H9 (cell line): Measurements from ENCODE around the gene BAZ2A. TPM values are rescaled to one million over a fixed set of nuclear protein-coding genes. Genes with fewer than 3 reads are reported as not detected.

Experiments
- DNase-seq: peaks from one replicate; pipeline ENCODE4 v3.0.0-alpha.2; 2017
- H2AFZ ChIP-seq: one replicate; pipeline ENCODE4 v1.6.1; 2013; ENCODE audit warnings: mild to moderate bottlenecking, low read length, control low read depth, moderate library complexity
- H2AK5ac ChIP-seq: 2 replicates; pipeline ENCODE4 v1.6.1; 2013; ENCODE audit warnings: low read length, control low read depth, mixed read lengths; ENCODE audit not compliant: insufficient read length
- H2BK120ac ChIP-seq: one replicate; pipeline ENCODE4 v1.6.1; 2013; ENCODE audit warnings: low read depth, mild to moderate bottlenecking, low read length, control low read depth, inconsistent platforms; ENCODE audit not compliant: poor library complexity, severe bottlenecking
- H2BK12ac ChIP-seq: 2 replicates; pipeline ENCODE4 v1.6.1; 2013; ENCODE audit warnings: low read length, control low read depth, mixed read lengths, low read depth; ENCODE audit not compliant: insufficient read length
- H2BK15ac ChIP-seq: 2 replicates; pipeline ENCODE4 v1.6.1; 2013; ENCODE audit warnings: low read depth, low read length, control low read depth
- H2BK20ac ChIP-seq: one replicate; pipeline ENCODE4 v1.6.1; 2013; ENCODE audit warnings: low read depth, mild to moderate bottlenecking, low read length, control low read depth, inconsistent platforms; ENCODE audit not compliant: poor library complexity, severe bottlenecking
- H2BK5ac ChIP-seq: 2 replicates; pipeline ENCODE4 v1.6.1; 2013; ENCODE audit warnings: low read length, control low read depth, mixed read lengths; ENCODE audit not compliant: insufficient read length
- H3K14ac ChIP-seq: 2 replicates; pipeline ENCODE4 v1.6.1; 2013; ENCODE audit warnings: low read length, control low read depth; ENCODE audit not compliant: insufficient read depth
- H3K18ac ChIP-seq: 2 replicates; pipeline ENCODE4 v1.6.1; 2013; ENCODE audit warnings: low read depth, mild to moderate bottlenecking, mixed read lengths, low read length, control low read depth; ENCODE audit not compliant: insufficient read length
- H3K23ac ChIP-seq: 2 replicates; pipeline ENCODE4 v1.6.1; 2013; ENCODE audit warnings: low read length, control low read depth, mixed read lengths, low read depth; ENCODE audit not compliant: insufficient read length
- H3K23me2 ChIP-seq: 2 replicates; pipeline ENCODE4 v1.6.1; 2013; ENCODE audit warnings: low read depth, mild to moderate bottlenecking, mixed read lengths, low read length, control low read depth; ENCODE audit not compliant: insufficient read length, poor library complexity, severe bottlenecking
- H3K27ac ChIP-seq: 2 replicates; pipeline ENCODE4 v1.5.1; 2013; ENCODE audit warnings: low read length, control low read depth, mixed read lengths, low read depth; ENCODE audit not compliant: insufficient read length
- H3K27me3 ChIP-seq: 2 replicates; pipeline ENCODE4 v1.6.1; 2013; ENCODE audit warnings: low read length, control low read depth, inconsistent platforms; ENCODE audit not compliant: insufficient read depth
- H3K4ac ChIP-seq: 2 replicates; pipeline ENCODE4 v1.6.1; 2013; ENCODE audit warnings: low read depth, mild to moderate bottlenecking, control low read depth, inconsistent platforms, low read length, moderate library complexity
- H3K4me1 ChIP-seq: 2 replicates; pipeline ENCODE4 v1.6.1; 2013; ENCODE audit warnings: low read length, control low read depth, inconsistent platforms; ENCODE audit not compliant: insufficient read depth
- H3K4me2 ChIP-seq: 2 replicates; pipeline ENCODE4 v1.6.1; 2013; ENCODE audit warnings: low read length, control low read depth, mixed read lengths; ENCODE audit not compliant: insufficient read length, insufficient read depth
- H3K56ac ChIP-seq: 2 replicates; pipeline ENCODE4 v1.6.1; 2013; ENCODE audit warnings: low read depth, mild to moderate bottlenecking, mixed read lengths, low read length, control low read depth; ENCODE audit not compliant: insufficient read length
- H3K79me1 ChIP-seq: 2 replicates; pipeline ENCODE4 v1.6.1; 2013; ENCODE audit warnings: low read depth, mild to moderate bottlenecking, moderate library complexity, low read length, control low read depth, inconsistent platforms; ENCODE audit not compliant: insufficient read depth, poor library complexity, severe bottlenecking
- H3K79me2 ChIP-seq: 2 replicates; pipeline ENCODE4 v1.6.1; 2013; ENCODE audit warnings: low read length, control low read depth, inconsistent platforms; ENCODE audit not compliant: insufficient read depth
- H3K9ac ChIP-seq: 2 replicates; pipeline ENCODE4 v1.6.1; 2013; ENCODE audit warnings: low read length, control low read depth, mixed read lengths; ENCODE audit not compliant: insufficient read length; ENCODE audit errors: extremely low read depth
- H3K9me3 ChIP-seq: one replicate; pipeline ENCODE4 v1.6.1; 2013; ENCODE audit warnings: low read depth, low read length, inconsistent platforms; ENCODE audit not compliant: control insufficient read depth
- H3T11ph ChIP-seq: one replicate; pipeline ENCODE4 v1.6.1; 2013; ENCODE audit warnings: mild to moderate bottlenecking, low read length, control low read depth, inconsistent platforms
- H4K20me1 ChIP-seq: one replicate; pipeline ENCODE4 v1.6.1; 2013; ENCODE audit not compliant: control insufficient read depth, insufficient read length, insufficient read depth
- H4K5ac ChIP-seq: 2 replicates; pipeline ENCODE4 v1.6.1; 2013; ENCODE audit warnings: low read depth, mild to moderate bottlenecking, mixed read lengths, low read length, control low read depth; ENCODE audit not compliant: insufficient read length
- H4K8ac ChIP-seq: replicated peaks from 2 replicates; pipeline ENCODE4 v1.6.1; 2013; ENCODE audit warnings: low read length, control low read depth, mixed read lengths, low read depth; ENCODE audit not compliant: insufficient read length
- H4K91ac ChIP-seq: 2 replicates; pipeline ENCODE4 v1.6.1; 2013; ENCODE audit warnings: low read depth, mild to moderate bottlenecking, moderate library complexity, mixed read lengths, low read length, control low read depth; ENCODE audit not compliant: insufficient read length
- H3K27ac Mint-ChIP-seq, 3 experiments: 2 replicates in 2 of 3; 3 replicates in 1 of 3; pipeline ENCODE4 v1.8.0; 2020 to 2021; ENCODE audit warnings: mixed read lengths in 3 of 3, mild to moderate bottlenecking in 1 of 3, moderate library complexity in 1 of 3
- H3K27me3 Mint-ChIP-seq: 2 replicates; pipeline ENCODE4 v1.8.0; 2021; ENCODE audit warnings: low read depth, mild to moderate bottlenecking, moderate library complexity, mixed read lengths
- H3K36me3 Mint-ChIP-seq, 3 experiments: 2 replicates in 2 of 3; 3 replicates in 1 of 3; pipeline ENCODE4 v1.8.0; 2020 to 2021; ENCODE audit warnings: low read depth in 3 of 3, mixed read lengths in 3 of 3; ENCODE audit not compliant: insufficient read depth in 1 of 3
- H3K4me1 Mint-ChIP-seq, 2 experiments: 2 replicates each; pipeline ENCODE4 v1.8.0; 2020; ENCODE audit warnings: mixed read lengths in 2 of 2
- H3K4me3 Mint-ChIP-seq, 2 experiments: 2 replicates in 1 of 2; 3 replicates in 1 of 2; pipeline ENCODE4 v1.8.0; 2020 to 2021; ENCODE audit warnings: mild to moderate bottlenecking in 2 of 2, mixed read lengths in 2 of 2, moderate library complexity in 1 of 2
- H3K9me3 Mint-ChIP-seq, 2 experiments: 2 replicates in 1 of 2; 3 replicates in 1 of 2; pipeline ENCODE4 v1.8.0; 2020; ENCODE audit warnings: mild to moderate bottlenecking in 2 of 2, mixed read lengths in 2 of 2, moderate library complexity in 1 of 2
- WGBS: extraction: QIAGEN DNeasy Blood & Tissue Kit; methylation state at CpG from one replicate; pipeline ENCODE4 v1.1.7; 2013; ENCODE audit warnings: missing lambda C conversion rate, low lambda C conversion rate, mixed read lengths; ENCODE audit not compliant: insufficient read length; ENCODE audit errors: extremely low coverage; 5-methylcytosine and 5-hydroxymethylcytosine counted together
- total RNA-seq: library from RNA; stranded (reverse); gene quantifications from 2 replicates; pipeline ENCODE4 v1.2.1, GENCODE V29; 2021
- TF ChIP-seq, protein P1 (sequence below): fragments of 200-600 bp; sonication (generic); conservative IDR thresholded peaks from 3 replicates; pipeline ENCODE4 v1.8.0; 2021; ENCODE audit warnings: antibody characterized with exemption, mild to moderate bottlenecking

BAZ2A gene
- total RNA-seq, 1 experiment from 2014 or later: 108 TPM

DNA sequence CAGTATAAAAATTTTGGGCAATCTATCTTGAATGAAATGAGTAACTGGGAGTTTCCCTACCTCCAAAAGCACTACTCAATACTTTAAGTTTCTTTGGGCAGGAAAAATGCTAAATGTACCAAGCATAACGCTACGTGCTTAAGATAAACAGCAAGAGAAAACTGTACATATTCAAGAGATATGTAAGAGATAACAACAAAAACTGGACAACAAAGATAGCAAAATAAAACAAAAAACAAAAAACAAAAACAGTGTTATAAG is 38.0 kb upstream of the BAZ2A start:
- Histone ChIP-seq H3K79me2 (no peaks in the 10 kb centered on the region), H3K27ac (no peak overlapping the region)

More for the DNA sequence above, 38.0 kb upstream of the BAZ2A start:
- H3K9me3 ChIP-seq: no peaks in the 10 kb centered on the region
- H2BK12ac ChIP-seq: no peak overlapping the region
- Mint-ChIP-seq H3K36me3 (peaks cover 57 to 94% (median 86%) of the 10 kb centered on the region in 3 experiments; a peak in 6 of 7 replicates), H3K4me1 (no peaks in the 10 kb centered on the region), H3K27me3 (no peaks in the 10 kb centered on the region), H3K4me3 (no peak overlapping the region), H3K27ac (peak overlapping the region in 2 of 3 experiments; percentile 13 to 21; a peak in 1 of 7 replicates), H3K9me3 (no peaks in the 10 kb centered on the region)
- H3K4me1 ChIP-seq: no peaks in the 10 kb centered on the region
- TF ChIP-seq, protein P1, sequence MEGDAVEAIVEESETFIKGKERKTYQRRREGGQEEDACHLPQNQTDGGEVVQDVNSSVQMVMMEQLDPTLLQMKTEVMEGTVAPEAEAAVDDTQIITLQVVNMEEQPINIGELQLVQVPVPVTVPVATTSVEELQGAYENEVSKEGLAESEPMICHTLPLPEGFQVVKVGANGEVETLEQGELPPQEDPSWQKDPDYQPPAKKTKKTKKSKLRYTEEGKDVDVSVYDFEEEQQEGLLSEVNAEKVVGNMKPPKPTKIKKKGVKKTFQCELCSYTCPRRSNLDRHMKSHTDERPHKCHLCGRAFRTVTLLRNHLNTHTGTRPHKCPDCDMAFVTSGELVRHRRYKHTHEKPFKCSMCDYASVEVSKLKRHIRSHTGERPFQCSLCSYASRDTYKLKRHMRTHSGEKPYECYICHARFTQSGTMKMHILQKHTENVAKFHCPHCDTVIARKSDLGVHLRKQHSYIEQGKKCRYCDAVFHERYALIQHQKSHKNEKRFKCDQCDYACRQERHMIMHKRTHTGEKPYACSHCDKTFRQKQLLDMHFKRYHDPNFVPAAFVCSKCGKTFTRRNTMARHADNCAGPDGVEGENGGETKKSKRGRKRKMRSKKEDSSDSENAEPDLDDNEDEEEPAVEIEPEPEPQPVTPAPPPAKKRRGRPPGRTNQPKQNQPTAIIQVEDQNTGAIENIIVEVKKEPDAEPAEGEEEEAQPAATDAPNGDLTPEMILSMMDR: no peak
- H3T11ph ChIP-seq: no peak overlapping the region
- no peak overlapping the region for H2BK15ac ChIP-seq
- DNase-seq: no peak
- H2BK20ac ChIP-seq: no peak overlapping the region
- H3K27me3 ChIP-seq: no peaks in the 10 kb centered on the region
- no peak overlapping the region for H2BK5ac ChIP-seq
- no peak overlapping the region for H4K5ac ChIP-seq
- no peak overlapping the region for H4K91ac ChIP-seq
- H4K8ac ChIP-seq: no peak overlapping the region
- no peaks in the 10 kb centered on the region for H3K23me2 ChIP-seq
- no peak overlapping the region for H3K9ac ChIP-seq
- H3K18ac ChIP-seq: no peak overlapping the region
- H3K23ac ChIP-seq: no peak overlapping the region
- no peak overlapping the region for H3K56ac ChIP-seq
- H3K14ac ChIP-seq: no peak overlapping the region
- no peak overlapping the region for H2AFZ ChIP-seq
- H3K4ac ChIP-seq: no peak overlapping the region
- H2AK5ac ChIP-seq: no peak overlapping the region
- WGBS: no CpG with 5 or more reads among the region's 2 CpGs
- peaks cover 10% of the 10 kb centered on the region for H3K79me1 ChIP-seq
- no peak overlapping the region for H2BK120ac ChIP-seq
- no peaks in the 10 kb centered on the region for H4K20me1 ChIP-seq
- no peak overlapping the region for H3K4me2 ChIP-seq
